22Rv1 (cell line): ENCODE measurements around the gene CMTM4.
A peak's percentile ranks its signal among the peaks of the same experiment; 100 is the strongest.

Experiments used
- H3K27ac ChIP-seq: fragments of 450-650 bp; 2 replicates; pipeline ENCODE4 v1.5.1; 2017
- ZFX ChIP-seq: fragments of 450-650 bp; IDR thresholded peaks from 2 replicates; pipeline ENCODE4 v1.6.1; 2017; ENCODE audit warnings: antibody characterized with exemption, borderline replicate concordance
- TF ChIP-seq, protein P1 (sequence below): fragments of 450-650 bp; IDR thresholded peaks from 2 replicates; pipeline ENCODE4 v1.5.1; 2017; ENCODE audit warnings: mild to moderate bottlenecking

Gene CMTM4

DNA sequence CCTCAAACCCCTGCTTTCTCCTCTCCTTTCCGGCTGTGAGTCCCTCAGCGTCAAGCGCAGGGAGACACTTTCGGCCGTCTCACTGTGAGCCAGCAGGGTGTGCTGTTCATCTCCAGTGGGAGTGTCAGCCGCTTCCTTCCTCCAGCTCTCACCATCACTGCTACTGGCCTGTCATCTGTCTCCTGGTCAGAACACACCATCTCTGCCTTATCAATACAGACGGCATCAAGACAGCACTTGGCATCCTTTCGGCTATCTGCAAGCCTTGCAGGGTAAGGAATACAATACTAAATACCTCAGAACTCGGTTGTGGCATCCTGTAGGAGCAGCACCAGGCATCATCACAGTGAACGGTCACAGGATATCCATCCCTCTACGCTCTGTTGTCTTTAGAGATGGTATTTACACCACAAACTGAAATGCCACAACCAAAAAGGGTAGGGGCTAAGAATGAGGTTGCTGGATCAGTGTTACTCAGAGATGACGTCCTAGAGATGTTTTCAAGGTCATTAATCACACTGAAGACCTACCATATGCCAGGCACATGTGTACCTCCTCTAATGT lies 20.7 kb upstream of the CMTM4 start:
- TF ChIP-seq, protein P1, sequence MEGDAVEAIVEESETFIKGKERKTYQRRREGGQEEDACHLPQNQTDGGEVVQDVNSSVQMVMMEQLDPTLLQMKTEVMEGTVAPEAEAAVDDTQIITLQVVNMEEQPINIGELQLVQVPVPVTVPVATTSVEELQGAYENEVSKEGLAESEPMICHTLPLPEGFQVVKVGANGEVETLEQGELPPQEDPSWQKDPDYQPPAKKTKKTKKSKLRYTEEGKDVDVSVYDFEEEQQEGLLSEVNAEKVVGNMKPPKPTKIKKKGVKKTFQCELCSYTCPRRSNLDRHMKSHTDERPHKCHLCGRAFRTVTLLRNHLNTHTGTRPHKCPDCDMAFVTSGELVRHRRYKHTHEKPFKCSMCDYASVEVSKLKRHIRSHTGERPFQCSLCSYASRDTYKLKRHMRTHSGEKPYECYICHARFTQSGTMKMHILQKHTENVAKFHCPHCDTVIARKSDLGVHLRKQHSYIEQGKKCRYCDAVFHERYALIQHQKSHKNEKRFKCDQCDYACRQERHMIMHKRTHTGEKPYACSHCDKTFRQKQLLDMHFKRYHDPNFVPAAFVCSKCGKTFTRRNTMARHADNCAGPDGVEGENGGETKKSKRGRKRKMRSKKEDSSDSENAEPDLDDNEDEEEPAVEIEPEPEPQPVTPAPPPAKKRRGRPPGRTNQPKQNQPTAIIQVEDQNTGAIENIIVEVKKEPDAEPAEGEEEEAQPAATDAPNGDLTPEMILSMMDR, result peak; percentile 36
- TF ChIP-seq ZFX, result no peak
- no peak overlapping the region for H3K27ac ChIP-seq

DNA sequence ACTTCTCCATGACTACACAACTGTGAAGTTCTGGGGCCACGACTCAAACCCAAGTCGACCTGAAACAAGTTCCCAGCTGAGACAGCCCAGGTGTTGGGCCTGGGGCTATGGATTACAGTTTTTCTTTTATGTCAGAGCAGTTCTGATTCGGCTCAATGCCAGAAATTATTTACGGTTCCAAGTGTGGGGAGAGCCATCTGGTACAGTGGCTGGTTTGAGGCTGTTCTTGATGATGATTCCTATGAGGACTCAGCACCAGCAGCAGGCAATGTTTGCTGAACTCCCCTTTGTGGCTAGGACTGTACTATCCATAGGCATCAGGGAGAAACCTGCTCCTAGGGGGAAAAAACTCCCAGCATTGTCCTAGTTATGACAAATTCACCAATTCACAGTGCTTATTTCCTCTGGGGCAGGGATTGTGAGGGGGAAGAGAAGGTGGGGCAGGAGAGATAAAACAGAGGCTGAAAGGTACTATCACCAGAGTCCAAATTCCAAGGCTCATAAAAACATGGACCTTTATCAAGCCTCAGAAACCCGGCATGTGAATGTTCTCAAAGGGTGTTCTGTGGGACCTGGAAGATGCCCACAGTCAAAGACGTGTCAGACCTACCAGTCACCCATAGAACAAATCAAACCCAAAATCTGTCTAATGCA lies 18.2 kb upstream of the CMTM4 start:
- H3K27ac ChIP-seq, result no peak overlapping the region
- TF ChIP-seq, protein P1, result no peak
- TF ChIP-seq ZFX, result no peak

DNA sequence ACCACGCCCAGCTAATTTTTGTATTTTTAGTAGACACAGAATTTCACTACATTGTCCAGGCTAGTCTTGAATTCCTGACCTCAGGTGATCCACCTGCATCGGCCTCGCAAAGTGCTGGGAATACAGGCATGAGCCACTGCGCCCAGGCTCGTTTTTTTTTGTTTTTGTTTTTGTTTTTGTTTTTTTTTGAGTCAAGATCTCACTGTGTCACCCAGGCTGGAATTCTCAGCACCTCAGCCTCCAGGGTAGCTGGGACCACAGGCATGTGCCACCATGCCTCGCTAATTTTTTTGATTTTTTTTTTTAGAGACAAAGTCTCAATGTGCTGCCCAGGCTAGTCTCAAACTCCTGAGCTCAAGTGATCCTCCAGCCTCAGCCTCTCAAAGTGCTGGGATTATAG lies 17.5 kb upstream of the CMTM4 start:
- TF ChIP-seq, protein P1, result no peak
- TF ChIP-seq ZFX, result no peak
- H3K27ac ChIP-seq, result no peak overlapping the region

DNA sequence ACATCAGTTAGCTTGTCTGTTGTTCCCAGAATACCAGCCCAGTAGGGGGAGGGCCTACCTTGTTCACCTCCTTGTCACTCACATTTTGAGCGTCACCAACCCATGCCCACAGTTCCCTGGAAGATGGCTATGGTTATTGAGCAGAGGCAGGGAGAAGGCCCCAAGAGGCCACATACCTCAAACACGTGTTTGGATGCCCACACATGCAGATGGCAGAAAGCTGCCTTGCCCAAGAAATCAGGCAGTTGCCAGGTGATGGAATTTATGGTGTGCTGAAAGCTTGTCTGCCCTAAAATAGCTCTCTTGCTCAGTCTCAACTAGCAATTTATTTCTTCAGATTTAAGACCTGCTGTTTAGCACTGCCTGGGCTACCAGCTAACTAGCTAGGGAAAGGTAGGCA lies 16.5 kb upstream of the CMTM4 start:
- TF ChIP-seq, protein P1, result no peak
- no peak for TF ChIP-seq ZFX
- H3K27ac ChIP-seq, result no peak overlapping the region

DNA sequence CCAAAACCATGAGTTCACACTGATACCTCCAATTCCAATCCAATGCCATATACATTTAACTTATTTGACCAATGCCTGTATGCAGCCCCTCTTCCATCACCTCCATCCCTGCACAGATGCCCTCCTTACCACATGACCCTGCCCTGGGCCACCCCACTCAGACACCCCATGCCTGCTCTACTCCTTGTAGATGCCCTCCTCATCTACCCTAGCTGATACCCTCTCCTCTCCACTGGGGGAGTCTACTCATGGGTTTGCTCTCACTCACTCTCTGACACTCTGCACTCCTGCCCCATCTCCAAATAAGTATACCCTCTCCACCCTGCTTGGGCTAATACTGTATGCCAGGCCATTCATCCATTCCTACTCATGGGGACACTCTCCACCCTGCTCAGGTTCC lies 16.0 kb upstream of the CMTM4 start:
- no peak overlapping the region for H3K27ac ChIP-seq
- TF ChIP-seq, protein P1, result no peak
- no peak for TF ChIP-seq ZFX

DNA sequence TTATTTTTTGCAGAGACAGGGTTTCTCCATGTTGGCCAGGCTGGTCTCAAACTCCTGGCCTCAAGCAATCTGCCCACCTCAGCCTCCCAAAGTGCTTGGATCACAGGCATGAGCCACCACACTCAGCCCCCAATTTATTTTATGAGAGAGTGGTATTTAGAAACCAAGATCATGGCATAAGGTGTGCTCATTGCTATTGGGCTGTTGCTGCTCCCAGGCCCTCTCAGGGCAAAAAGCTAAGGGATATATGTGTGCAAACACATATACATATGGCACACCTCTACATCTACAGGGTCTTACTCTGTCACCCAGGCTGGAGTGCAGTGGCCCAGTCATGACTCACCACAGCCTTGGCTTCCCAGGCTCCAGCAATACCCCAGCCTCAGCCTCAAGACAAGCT lies 15.0 kb upstream of the CMTM4 start:
- TF ChIP-seq, protein P1, result no peak
- TF ChIP-seq ZFX, result no peak

DNA sequence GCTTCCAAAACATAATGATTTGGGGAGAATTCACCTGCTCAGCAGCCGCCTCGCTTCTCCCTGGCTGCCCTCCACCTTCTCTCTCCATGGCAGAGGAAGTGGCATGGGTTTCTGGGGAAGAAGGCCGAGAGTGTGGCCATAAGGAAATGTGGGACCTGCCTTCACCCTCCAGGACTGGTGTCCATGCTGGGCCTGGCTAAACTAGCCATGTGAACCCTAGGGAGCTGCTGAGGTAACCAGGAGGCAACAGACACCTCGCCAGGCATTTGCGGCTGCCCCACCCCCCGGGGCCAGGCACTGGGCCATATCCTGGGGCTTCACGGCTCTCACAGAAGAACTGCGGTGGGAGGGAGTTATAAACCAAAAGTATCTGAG lies 9.9 kb upstream of the CMTM4 start:
- TF ChIP-seq, protein P1, result no peak
- no peak for TF ChIP-seq ZFX
- no peak overlapping the region for H3K27ac ChIP-seq

More for the DNA sequence above, 15.0 kb upstream of the CMTM4 start:
- H3K27ac ChIP-seq, result no peak overlapping the region
